Suprapubic skin (tissue), 4 donors: ENCODE measurements around the gene PLOD2.

ENCODE experiments used
- EP300 ChIP-seq: sonication (generic); formaldehyde crosslinking; IDR thresholded peaks from one replicate; pipeline ENCODE4 v1.6.1; 2017; ENCODE audit warnings: antibody characterized with exemption
- POLR2AphosphoS5 ChIP-seq, 3 donors: sonication (generic); formaldehyde crosslinking; IDR thresholded peaks; one replicate each; pipeline ENCODE4 v1.6.1; 2017; ENCODE audit warnings: antibody characterized with exemption in 3 of 3
- TF ChIP-seq, protein P1 (sequence below), 2 donors: fragments of 200-600 bp in 1 of 2; fragments of 450-650 bp in 1 of 2; sonication (generic) in 1 of 2; IDR thresholded peaks; one replicate each; pipeline ENCODE4 v1.5.1; 2016 to 2019; ENCODE audit warnings: antibody characterized with exemption in 2 of 2, mild to moderate bottlenecking in 1 of 2, moderate library complexity in 1 of 2

DNA sequence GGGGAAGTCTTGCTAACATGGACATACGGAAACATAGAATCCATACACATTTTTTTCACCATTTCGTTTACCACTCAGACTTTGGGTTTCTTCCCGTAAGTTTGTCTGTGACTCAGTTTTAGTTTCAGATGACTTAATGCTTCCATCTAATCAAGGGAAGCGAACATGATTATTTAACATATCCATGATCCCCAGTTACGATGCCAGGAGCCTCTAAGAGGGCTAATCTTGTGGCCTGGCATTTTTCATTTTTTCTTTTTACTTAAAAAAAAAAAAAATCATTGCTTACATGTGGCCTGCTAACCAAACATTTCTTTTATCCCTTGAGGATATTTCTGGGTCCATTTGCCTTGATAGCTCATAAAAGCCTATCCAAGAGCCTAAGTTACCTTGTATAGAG is 20.2 kb upstream of the PLOD2 start:
- no peak for TF ChIP-seq POLR2AphosphoS5 (IDR thresholded peaks at IDR 0.05)
- no peak for TF ChIP-seq EP300
- TF ChIP-seq, protein P1, sequence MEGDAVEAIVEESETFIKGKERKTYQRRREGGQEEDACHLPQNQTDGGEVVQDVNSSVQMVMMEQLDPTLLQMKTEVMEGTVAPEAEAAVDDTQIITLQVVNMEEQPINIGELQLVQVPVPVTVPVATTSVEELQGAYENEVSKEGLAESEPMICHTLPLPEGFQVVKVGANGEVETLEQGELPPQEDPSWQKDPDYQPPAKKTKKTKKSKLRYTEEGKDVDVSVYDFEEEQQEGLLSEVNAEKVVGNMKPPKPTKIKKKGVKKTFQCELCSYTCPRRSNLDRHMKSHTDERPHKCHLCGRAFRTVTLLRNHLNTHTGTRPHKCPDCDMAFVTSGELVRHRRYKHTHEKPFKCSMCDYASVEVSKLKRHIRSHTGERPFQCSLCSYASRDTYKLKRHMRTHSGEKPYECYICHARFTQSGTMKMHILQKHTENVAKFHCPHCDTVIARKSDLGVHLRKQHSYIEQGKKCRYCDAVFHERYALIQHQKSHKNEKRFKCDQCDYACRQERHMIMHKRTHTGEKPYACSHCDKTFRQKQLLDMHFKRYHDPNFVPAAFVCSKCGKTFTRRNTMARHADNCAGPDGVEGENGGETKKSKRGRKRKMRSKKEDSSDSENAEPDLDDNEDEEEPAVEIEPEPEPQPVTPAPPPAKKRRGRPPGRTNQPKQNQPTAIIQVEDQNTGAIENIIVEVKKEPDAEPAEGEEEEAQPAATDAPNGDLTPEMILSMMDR (IDR thresholded peaks at IDR 0.05) = no peak
